GM12892 (cell line): Measurements from ENCODE around the gene TRIM52.

Source experiments
- POLR2A ChIP-seq: IDR thresholded peaks from 2 replicates; pipeline ENCODE4 v1.6.1; 2011; ENCODE audit warnings: low read depth, low read length, control low read depth
- POLR2AphosphoS5 ChIP-seq: IDR thresholded peaks from 2 replicates; pipeline ENCODE4 v1.6.1; 2011; ENCODE audit warnings: low read depth, low read length, control low read depth

GRCh38 chr5:181223729-181224389, 37.1 kb downstream of the TRIM52 start:
- TF ChIP-seq POLR2A: no peak; the same call in 1 of the 2 replicates
- no peak for TF ChIP-seq POLR2AphosphoS5
